NCI-H1417 (cell line): ENCODE results near the gene WWC2.
A peak's percentile ranks its signal among the peaks of the same experiment; 100 is the strongest.

Experiments used
- DNase-seq, 3 experiments: peaks; one replicate each; lab custom pipeline; 2025; lab: John Stamatoyannopoulos, UW

The WWC2 gene

GRCh38 chr4:183329954-183330742, 231.1 kb downstream of the WWC2 start:
- no peak for DNase-seq

GRCh38 chr4:183330841-183331240, 231.8 kb downstream of the WWC2 start:
- no peak for DNase-seq

GRCh38 chr4:183332447-183332846, 233.4 kb downstream of the WWC2 start:
- no peak for DNase-seq

GRCh38 chr4:183333202-183333601, 234.1 kb downstream of the WWC2 start:
- no peak for DNase-seq

GRCh38 chr4:183333983-183334382, 234.9 kb downstream of the WWC2 start:
- peak in 1 of 3 experiments; percentile 3 for DNase-seq

GRCh38 chr4:183335369-183335940, 236.4 kb downstream of the WWC2 start:
- DNase-seq: no peak

- DNase-seq: no peak
Measured at GRCh38 chr4:183337349-183337748, 238.3 kb downstream of the WWC2 start.

- DNase-seq: no peak
Measured at GRCh38 chr4:183337833-183338232, 238.8 kb downstream of the WWC2 start.

- no peak for DNase-seq
Measured at GRCh38 chr4:183342541-183343533, 243.8 kb downstream of the WWC2 start.

- DNase-seq: no peak
Measured at GRCh38 chr4:183343730-183344129, 244.7 kb downstream of the WWC2 start.

GRCh38 chr4:183344523-183345255, 245.6 kb downstream of the WWC2 start:
- DNase-seq: no peak

GRCh38 chr4:183345261-183345660, 246.2 kb downstream of the WWC2 start:
- no peak for DNase-seq

GRCh38 chr4:183347146-183347545, 248.1 kb downstream of the WWC2 start:
- DNase-seq: no peak

- DNase-seq: no peak
Measured at GRCh38 chr4:183347566-183347965, 248.5 kb downstream of the WWC2 start.

- DNase-seq: no peak
Measured at GRCh38 chr4:183348136-183348535, 249.1 kb downstream of the WWC2 start.

- no peak for DNase-seq
Measured at GRCh38 chr4:183348706-183349659, 249.9 kb downstream of the WWC2 start.

- DNase-seq: no peak
Measured at GRCh38 chr4:183349673-183350072, 250.6 kb downstream of the WWC2 start.

- no peak for DNase-seq
Measured at GRCh38 chr4:183350317-183351071, 251.4 kb downstream of the WWC2 start.

- no peak for DNase-seq
Measured at GRCh38 chr4:183352546-183352945, 253.5 kb downstream of the WWC2 start.

GRCh38 chr4:183353557-183353956, 254.5 kb downstream of the WWC2 start:
- DNase-seq: no peak
